ENCODE measurements around the gene SIGLEC8.
"Not testable (repeated sequence)": the region's sequence is repeated elsewhere in the genome, so short reads cannot be mapped to it uniquely, and the experiment has no call there.

The SIGLEC8 gene

DNA sequence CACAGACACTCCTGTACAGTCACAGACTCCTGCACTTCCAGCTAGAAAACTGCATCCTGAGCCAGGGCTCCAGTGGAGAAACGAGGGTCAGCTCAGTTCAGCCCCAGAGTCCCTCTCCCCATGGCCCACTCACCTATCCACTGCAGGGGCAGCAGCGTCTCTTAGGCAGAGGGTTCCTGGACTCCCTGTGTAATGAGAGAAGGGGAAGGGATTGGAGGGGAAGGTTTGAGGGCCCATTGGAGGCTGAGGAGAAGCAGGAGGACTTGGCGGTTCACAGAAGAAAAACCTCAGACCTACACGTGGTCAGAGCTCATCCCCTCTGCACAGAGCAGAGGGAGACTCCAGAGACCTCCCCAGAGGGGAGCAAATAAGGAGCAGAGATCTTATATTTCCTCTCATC is 10.9 kb upstream of the SIGLEC8 start:
- no peak overlapping the region for H3K4me3 ChIP-seq (ENCODE audit: low read depth, low read length)
- DNase-seq (ENCODE audit: low read depth, low spot score) = no peak
- TF ChIP-seq, protein P1, sequence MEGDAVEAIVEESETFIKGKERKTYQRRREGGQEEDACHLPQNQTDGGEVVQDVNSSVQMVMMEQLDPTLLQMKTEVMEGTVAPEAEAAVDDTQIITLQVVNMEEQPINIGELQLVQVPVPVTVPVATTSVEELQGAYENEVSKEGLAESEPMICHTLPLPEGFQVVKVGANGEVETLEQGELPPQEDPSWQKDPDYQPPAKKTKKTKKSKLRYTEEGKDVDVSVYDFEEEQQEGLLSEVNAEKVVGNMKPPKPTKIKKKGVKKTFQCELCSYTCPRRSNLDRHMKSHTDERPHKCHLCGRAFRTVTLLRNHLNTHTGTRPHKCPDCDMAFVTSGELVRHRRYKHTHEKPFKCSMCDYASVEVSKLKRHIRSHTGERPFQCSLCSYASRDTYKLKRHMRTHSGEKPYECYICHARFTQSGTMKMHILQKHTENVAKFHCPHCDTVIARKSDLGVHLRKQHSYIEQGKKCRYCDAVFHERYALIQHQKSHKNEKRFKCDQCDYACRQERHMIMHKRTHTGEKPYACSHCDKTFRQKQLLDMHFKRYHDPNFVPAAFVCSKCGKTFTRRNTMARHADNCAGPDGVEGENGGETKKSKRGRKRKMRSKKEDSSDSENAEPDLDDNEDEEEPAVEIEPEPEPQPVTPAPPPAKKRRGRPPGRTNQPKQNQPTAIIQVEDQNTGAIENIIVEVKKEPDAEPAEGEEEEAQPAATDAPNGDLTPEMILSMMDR (IDR thresholded peaks at IDR 0.05; ENCODE audit: low read depth, low read length) = no peak
- in situ Hi-C loops (cut with HindIII; ENCODE audit: low sequenced_read_pairs) = no loop called here

DNA sequence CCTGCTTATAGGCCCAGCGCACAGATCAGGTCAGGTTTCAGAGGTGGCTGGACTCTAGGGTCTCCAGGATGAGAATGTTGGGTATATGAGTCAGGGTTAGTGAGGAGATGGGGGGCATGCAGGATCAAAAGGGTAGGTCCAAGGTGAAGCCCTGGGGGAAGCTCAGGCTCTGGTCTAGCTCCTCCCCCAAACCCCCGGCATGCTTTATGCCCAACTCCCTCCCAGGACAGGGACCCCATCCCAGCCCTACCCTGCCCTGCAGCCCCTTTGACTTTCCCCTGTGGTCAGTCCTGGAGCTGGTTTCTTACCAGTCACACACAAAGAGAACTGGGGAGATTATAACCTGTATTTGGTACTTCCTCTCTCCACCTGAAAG is 10.3 kb upstream of the SIGLEC8 start:
- no peak for DNase-seq (ENCODE audit: low read depth, low spot score)
- H3K4me3 ChIP-seq (ENCODE audit: low read depth, low read length) = no peak overlapping the region
- TF ChIP-seq, protein P1 (IDR thresholded peaks at IDR 0.05; ENCODE audit: low read depth, low read length) = no peak
- in situ Hi-C loops (cut with HindIII; ENCODE audit: low sequenced_read_pairs) = no loop called here

DNA sequence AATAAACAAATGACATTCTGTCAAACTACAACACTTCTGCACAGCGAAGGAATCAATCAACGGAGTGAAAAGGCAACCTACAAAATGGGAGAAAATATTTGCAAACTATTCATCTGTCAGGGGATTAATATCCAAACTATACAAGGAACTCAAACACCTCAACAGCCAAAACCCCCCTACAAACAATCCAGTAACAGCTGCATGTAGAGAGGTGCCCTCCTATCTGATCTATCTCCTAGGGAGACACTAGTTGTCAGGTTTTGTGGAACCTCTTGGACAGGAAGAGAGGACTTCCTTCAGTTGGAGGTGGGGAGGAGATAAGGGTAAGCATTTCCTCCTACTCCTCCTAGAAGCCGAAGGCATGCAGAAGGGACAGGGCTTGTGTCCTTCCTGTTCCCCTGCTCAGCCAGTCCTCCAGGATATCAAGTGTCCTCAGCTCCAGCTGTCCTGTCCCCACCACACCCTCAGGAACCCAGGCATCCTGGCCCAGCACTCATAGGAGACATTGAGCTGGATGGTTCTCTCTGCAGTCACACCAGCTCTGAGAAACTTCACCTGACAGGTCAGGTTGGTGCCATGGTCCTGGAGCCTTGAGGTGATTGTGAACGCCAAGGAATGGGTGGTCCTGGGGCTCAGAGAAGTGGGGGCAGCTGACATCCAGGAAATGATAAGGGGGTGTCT is 9.8 kb upstream of the SIGLEC8 start:
- TF ChIP-seq, protein P1 (IDR thresholded peaks at IDR 0.05; ENCODE audit: low read depth, low read length) = no peak
- no peak for DNase-seq (ENCODE audit: low read depth, low spot score)
- H3K4me3 ChIP-seq (ENCODE audit: low read depth, low read length) = no peak overlapping the region
- in situ Hi-C loops (cut with HindIII; ENCODE audit: low sequenced_read_pairs) = no loop called here

DNA sequence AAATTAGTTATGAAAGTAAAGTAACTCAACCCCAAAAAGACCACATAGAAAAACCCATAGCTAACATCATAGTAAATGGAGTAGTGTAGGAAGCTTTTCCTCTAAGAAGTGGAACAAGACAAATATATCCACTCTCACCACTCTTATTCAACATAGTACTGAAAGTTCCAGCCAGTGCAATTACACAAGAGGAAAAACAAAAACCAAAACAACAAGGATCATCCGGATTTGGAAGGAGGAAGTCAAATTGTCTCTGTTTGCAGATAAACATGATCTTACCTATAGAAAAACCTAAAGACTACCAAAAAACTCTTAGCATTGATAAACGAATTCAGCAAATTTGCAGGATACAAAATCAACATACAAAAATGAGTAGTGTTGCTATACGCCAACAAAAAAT is 8.5 kb upstream of the SIGLEC8 start:
- H3K4me3 ChIP-seq (ENCODE audit: low read depth, low read length) = no peak overlapping the region
- in situ Hi-C loops (cut with HindIII; ENCODE audit: low sequenced_read_pairs) = no loop called here
- DNase-seq (ENCODE audit: low read depth, low spot score) = no peak

DNA sequence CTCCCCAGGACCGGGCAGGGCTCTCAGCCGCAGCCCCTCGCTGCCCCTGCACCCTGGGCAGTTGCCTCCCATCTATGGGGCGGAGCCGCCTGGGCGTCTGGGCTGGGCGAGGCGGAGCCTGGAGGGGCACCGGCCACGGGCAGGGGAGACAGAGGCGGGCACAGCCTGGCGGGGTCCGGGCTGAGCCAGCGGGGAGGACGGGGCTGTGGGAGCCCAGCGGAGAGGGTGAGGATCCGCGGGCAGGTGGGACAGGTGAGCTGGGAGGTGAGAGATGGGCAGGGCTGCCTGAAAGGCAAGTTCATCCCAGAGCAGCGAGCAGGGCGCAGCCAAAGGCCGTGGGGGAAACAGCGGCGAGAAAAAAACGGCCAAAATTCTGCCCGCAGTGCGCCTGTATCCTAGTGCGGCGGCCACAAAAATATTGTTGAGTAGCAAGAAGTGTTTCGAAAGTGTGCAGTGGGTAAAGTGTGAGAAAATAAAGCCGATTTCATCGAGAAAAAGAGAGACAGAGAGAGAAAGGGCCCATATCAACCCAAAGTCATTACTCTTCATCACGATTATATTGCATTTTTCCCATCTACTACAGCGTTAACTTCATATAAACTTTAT is 5.8 kb upstream of the SIGLEC8 start:
- DNase-seq (ENCODE audit: low read depth, low spot score); in situ Hi-C loops (cut with HindIII; ENCODE audit: low sequenced_read_pairs); H3K4me3 ChIP-seq (ENCODE audit: low read depth, low read length): not testable (repeated sequence)

More for the DNA sequence above, 8.5 kb upstream of the SIGLEC8 start:
- TF ChIP-seq, protein P1 (IDR thresholded peaks at IDR 0.05; ENCODE audit: low read depth, low read length) = no peak

DNA sequence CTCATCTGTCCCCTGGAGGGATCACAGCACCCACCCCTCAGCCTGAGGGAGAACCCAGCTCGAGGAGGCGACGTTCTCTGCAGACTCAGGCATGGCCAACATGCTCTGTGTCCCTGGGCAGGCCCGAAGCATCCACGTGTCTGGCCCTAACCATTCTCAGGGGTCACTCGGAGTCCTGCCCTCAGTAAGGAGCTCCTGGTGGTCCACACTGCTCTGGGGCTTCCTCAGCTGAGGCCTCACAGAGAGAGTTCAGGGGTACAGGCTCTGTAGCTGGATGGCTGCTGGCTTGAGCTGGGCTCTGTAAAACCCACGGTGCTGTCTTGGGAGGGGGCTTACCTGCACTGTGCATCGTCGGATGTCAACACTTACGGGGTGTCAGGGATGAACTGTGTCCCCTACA is 4.4 kb upstream of the SIGLEC8 start:
- TF ChIP-seq, protein P1 (IDR thresholded peaks at IDR 0.05; ENCODE audit: low read depth, low read length) = no peak
- in situ Hi-C loops (cut with HindIII; ENCODE audit: low sequenced_read_pairs) = no loop called here
- no peak for DNase-seq (ENCODE audit: low read depth, low spot score)
- no peak overlapping the region for H3K4me3 ChIP-seq (ENCODE audit: low read depth, low read length)

DNA sequence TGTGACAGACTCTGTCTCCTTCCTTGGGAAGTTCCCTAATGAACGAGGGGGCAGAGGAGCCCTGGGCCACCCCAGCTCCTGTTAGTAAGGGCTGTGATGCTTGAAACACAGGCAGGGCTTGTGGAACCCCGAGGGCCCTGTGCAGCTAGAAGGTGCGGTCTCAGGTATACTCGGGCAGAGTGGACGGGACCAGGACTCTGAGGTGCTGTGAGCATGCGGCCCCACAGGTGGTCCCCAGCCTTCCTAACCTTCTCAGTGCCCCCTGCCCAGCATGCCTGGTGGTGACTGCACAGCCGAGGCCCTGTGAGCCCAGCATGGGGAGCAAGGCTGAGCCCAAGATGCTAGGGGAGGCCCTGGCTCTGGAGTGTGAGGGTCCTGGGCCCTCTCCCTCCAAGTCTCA is 4.0 kb upstream of the SIGLEC8 start:
- in situ Hi-C loops (cut with HindIII; ENCODE audit: low sequenced_read_pairs) = no loop called here

More for the DNA sequence above, 4.0 kb upstream of the SIGLEC8 start:
- DNase-seq (ENCODE audit: low read depth, low spot score) = no peak
- H3K4me3 ChIP-seq (ENCODE audit: low read depth, low read length) = no peak overlapping the region
- TF ChIP-seq, protein P1 (IDR thresholded peaks at IDR 0.05; ENCODE audit: low read depth, low read length) = no peak
